GM19240 (cell line): Measurements from ENCODE around the gene NPIPB6.

Experiments used
- DNase-seq: peaks from one replicate; pipeline ENCODE4 v3.0.0; 2011; ENCODE audit warnings: low spot score; ENCODE audit not compliant: insufficient read length

The NPIPB6 gene

DNA sequence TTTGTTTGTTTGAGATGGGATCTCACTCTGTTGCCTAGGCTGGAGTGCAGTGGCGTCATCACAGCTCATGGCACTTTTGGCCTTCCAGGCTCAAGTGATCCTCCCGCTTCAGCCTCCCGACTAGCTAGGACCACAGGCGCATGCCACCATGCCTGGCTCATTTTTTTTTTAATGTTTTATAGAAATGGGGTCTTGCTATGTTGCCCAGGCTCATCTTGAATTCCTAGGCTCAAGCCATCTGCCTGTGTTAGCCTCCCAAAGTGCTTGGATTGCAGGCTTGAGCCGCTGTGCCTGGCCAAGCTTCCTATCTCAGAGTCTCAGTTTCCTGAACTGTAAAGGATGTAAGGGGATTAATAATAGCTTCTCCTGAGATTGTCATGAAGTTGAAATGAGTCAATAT is 63.0 kb downstream of the NPIPB6 start:
- DNase-seq: no peak

DNA sequence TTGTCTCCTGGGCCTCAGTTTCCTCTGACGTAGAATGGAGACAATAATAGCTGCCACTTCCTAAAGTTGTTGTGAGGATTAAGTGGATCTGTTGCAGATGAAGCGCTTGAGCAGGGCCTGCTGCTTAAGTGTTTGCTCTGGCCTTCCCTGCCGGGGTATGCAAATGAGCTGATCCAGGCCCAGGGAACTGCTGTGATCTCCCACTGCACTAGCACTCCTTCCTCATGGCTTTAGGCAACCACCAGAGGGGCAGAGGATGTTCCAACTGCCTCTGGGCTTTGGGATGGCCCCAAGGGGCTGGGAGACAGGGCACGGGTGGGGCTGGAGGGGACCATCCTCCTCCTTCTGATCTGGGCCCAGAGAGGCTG is 64.8 kb downstream of the NPIPB6 start:
- no peak for DNase-seq

DNA sequence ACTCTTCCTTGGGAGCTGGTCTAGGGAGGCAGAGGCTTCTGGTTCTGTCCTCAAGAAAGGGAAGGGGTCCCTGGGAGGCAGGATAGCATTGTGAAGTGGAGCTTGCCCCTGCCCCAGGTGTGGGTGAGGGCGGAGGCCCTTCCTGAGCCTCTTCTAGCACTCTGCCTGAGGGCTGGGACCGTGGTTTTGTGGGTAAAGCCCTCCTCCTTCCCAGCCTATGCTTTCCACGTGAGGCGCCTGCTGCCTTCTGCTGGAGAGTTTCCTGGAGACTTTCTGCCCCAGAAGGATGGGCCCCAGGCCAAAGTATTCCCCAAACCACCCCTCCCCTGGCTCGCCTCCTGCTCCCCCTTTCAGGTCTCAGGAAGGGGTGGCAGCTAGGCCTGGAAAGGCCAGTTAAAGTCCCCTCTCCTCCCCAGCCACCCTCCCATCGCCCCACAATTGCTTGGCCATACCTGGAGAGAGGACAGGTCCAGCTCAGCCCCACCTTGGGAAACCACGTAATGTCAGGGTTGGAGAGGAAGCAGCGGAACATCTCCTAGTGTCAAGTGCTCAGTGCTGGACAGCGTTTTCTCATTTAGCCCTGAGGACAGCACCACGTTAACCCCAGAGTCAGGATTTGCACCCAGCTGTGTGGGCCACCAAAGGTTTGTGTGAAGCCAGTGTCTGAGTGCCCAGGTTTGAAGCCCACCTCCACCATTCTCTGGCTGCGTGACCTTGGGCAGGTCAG is 65.4 kb downstream of the NPIPB6 start:
- DNase-seq: no peak

DNA sequence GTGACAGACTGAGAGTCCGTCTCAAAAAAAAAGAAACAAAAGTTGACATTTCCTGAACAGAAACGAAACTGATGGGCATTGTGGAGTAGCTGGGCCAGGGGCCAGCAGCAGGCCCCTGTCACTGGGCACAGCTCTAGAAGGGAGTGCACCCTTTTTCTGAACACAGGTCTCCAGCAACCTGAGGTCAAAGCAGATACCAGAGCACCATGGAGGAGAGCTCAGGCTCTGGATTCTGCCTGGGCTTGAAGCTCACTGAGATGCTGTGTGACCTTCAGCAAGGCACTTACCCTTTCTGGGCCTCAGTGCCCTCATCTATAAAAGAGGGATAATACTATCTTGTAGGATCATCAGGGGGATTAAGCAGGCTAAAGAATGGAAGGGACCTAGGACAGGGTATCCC is 66.0 kb downstream of the NPIPB6 start:
- no peak for DNase-seq

DNA sequence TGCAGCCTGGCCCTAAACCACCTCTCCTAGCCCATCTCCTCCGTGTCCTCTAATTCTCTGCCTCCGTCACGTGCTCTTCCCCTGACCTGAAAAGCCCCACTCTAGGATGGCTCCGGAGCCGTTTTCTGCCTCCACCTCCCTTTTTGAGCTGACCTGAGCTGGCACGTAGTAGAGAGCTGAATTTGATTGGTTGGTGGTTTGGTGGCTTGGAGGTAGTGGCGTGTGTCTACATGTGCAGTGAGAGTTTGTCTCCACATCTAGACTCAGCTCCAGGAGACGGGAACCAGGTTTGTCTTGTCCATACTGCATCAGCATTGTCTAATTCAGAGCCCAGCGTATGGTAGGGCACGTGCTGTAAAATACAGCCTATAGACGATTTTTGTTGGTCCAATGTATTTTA is 68.0 kb downstream of the NPIPB6 start:
- no peak for DNase-seq

DNA sequence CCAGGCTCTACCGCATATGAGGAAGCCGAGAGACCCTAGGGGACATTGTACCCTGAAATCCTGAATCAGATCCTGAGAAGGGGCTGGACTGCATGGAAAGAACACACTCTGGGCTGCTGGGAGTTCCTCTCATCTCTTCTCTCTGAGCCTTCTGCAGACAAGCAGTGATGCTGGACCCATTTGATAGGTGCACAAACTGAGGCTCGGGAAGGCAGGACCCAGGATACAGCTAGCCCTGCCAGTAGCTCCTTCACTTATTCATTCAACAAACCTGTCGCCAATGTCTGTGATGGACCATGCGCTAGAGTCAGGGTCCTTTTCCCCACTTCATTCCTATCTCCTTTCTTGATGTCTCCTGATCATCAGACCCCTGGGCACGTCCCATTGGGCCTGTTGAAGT is 69.1 kb downstream of the NPIPB6 start:
- DNase-seq: no peak

DNA sequence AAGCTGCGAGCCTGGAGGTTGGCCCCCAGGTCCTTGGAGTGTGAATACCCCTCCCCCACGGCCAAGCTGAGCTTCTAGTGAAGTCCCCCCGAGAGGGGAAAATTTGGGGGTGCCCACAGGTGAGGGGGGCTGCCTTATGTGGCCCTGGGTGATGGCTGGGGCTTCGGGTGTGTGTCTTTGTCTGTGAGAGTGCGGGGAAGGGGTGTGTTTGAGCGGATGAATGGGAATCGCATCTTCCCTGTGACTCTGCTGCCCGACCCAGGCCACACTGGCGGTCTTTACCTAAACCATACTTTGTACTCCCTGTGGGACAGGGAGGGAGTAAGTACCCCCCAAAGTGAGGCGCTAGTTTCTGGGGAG is 69.7 kb downstream of the NPIPB6 start:
- DNase-seq: no peak

DNA sequence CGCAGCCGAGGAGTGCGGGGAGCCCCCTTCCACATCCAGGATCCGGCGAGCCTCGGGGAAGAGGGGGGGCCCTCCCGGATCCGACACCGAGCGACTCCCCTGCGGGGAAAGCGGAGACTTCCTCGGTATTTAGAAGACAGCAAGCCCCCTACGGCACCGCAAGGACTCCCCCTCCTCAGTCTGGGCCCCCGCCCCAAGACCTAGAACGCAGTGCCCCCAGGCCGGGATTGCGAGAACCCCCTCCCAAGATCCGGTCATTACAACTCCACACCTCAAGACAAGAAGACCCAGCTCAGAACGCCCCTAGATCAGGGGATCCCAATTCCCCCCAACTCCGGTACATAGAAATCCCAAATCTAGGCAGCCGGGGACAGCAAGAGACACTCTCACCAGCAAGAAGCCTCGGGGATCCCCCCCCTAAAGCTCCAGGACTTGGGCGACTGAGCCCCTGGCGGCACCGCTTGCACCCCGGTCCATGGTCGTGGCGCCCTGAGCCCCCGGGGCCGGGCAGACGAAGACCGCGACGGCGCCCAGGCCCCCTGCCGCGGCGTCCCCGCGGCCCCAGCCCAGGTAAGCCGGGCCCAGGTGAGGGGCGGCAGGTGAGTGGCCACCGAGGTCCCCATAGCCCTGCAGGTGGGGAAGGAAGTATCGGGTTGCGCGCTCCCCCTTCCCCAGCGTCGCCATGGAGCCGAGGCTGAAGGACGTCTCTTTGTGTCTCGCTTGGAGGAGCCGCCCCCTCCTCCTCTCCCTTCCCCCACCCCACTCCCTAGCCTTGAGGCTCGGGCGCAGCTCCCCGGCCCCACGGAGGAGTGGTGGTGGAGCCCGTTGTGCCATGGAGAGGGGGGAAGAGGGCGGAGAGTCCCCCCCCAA is 70.3 kb downstream of the NPIPB6 start:
- DNase-seq: no peak
